Sigmoid colon (tissue), 7 donors: ENCODE measurements around the gene MYRIP. TPM values are rescaled to one million over a fixed set of nuclear protein-coding genes. Genes with fewer than 3 reads are reported as not detected.

ENCODE experiments used
- DNase-seq: peaks from one replicate; pipeline ENCODE4 v3.0.0-alpha.2; 2019
- H3K27ac ChIP-seq, 4 donors: fragments of 200-600 bp; sonication (generic); one replicate each; pipeline ENCODE4 v1.5.1; 2016 to 2019; ENCODE audit warnings: mild to moderate bottlenecking in 1 of 4
- H3K27me3 ChIP-seq, 3 donors: fragments of 200-600 bp; sonication (generic); one replicate each; pipeline ENCODE4 v1.5.1; 2019; ENCODE audit warnings: mild to moderate bottlenecking in 1 of 3
- H3K36me3 ChIP-seq, 4 donors: fragments of 200-600 bp; sonication (generic); one replicate each; pipeline ENCODE4 v1.5.1; 2016 to 2019
- H3K4me1 ChIP-seq, 4 donors: fragments of 200-600 bp; sonication (generic); one replicate each; pipeline ENCODE4 v1.5.1; 2017 to 2019
- H3K4me3 ChIP-seq, 4 donors: fragments of 200-600 bp; sonication (generic); one replicate each; pipeline ENCODE4 v1.5.1; 2017 to 2019; ENCODE audit warnings: mild to moderate bottlenecking in 2 of 4, moderate library complexity in 1 of 4
- H3K9me3 ChIP-seq, 4 donors: fragments of 200-600 bp in 3 of 4; sonication (generic) in 3 of 4; one replicate each; pipeline versions ENCODE4 v1.5.1 to v1.6.1; 2013 to 2019
- CTCF ChIP-seq, 4 experiments: fragments of 450-650 bp in 3 of 4; fragments of 200-600 bp in 1 of 4; IDR thresholded peaks; one replicate each; pipeline ENCODE4 v1.5.1; 2016 to 2019; ENCODE audit warnings: antibody characterized with exemption in 4 of 4, mild to moderate bottlenecking in 3 of 4, moderate library complexity in 2 of 4
- EP300 ChIP-seq, 4 donors: sonication (generic); formaldehyde crosslinking; IDR thresholded peaks; one replicate each; pipeline ENCODE4 v1.6.1; 2017; ENCODE audit warnings: antibody characterized with exemption in 4 of 4
- POLR2A ChIP-seq, 2 donors: fragments of 450-650 bp; IDR thresholded peaks; one replicate each; pipeline ENCODE4 v1.6.1; 2016; ENCODE audit warnings: antibody characterized with exemption in 2 of 2, mild to moderate bottlenecking in 2 of 2, moderate library complexity in 2 of 2
- POLR2AphosphoS5 ChIP-seq, 4 donors: sonication (generic); formaldehyde crosslinking; IDR thresholded peaks; one replicate each; pipeline ENCODE4 v1.6.1; 2017; ENCODE audit warnings: antibody characterized with exemption in 4 of 4
- WGBS, 2 donors: extraction: QIAGEN DNeasy Blood & Tissue Kit; methylation state at CpG; one replicate each; pipeline ENCODE4 v1.1.7; 2013; 5-methylcytosine and 5-hydroxymethylcytosine counted together
- intact Hi-C: fragments of 100-400 bp; cut with DNase I; formaldehyde crosslinking; loops from one replicate; pipeline ENCODE4 v1.15.1; 2023
- polyA plus RNA-seq, 3 donors: library from polyadenylated mRNA; stranded (reverse); fragments of 200-250 nt; gene quantifications; one replicate each; pipeline ENCODE4 v1.2.3, GENCODE V29; 2013
- total RNA-seq, 4 donors: library from RNA; depleted of rRNA; stranded (reverse); fragments of >200 nt; gene quantifications; one replicate each; pipeline ENCODE4 v1.1.0, GENCODE V29; 2016
- donor health status: healthy with polysubstance abuse.
- donor health status: Bipolar disorder and iron deficiency.
- donor health status: healthy.

MYRIP gene
- total and polyA plus RNA-seq, 7 donors: 2.2 to 5.5 (median 4.2) TPM

GRCh38 chr3:39781025-39781424, 28.4 kb upstream of the MYRIP start:
- Histone ChIP-seq H3K36me3 (no peaks in the 10 kb centered on the region), H3K4me3 (no peak overlapping the region), H3K4me1 (no peaks in the 10 kb centered on the region), H3K27ac (no peak overlapping the region), H3K27me3 (no peaks in the 10 kb centered on the region), H3K9me3 (no peaks in the 10 kb centered on the region)
- no peak for DNase-seq
- intact Hi-C loops: no loop called here
- TF ChIP-seq EP300 (IDR thresholded peaks at IDR 0.05) (no peak), POLR2AphosphoS5 (IDR thresholded peaks at IDR 0.05) (no peak), POLR2A (IDR thresholded peaks at IDR 0.05) (no peak), CTCF (IDR thresholded peaks at IDR 0.05) (no peak)
- WGBS, 2 donors: 77 to 84% methylated on average over 1 of the region's 1 CpG

- intact Hi-C loops: no loop called here
- no peak overlapping the region for H3K27ac ChIP-seq
- no peaks in the 10 kb centered on the region for H3K27me3 ChIP-seq
- no peak overlapping the region for H3K4me3 ChIP-seq
- TF ChIP-seq EP300 (IDR thresholded peaks at IDR 0.05): no peak
- TF ChIP-seq CTCF (IDR thresholded peaks at IDR 0.05): no peak
- TF ChIP-seq POLR2A (IDR thresholded peaks at IDR 0.05): no peak
- TF ChIP-seq POLR2AphosphoS5 (IDR thresholded peaks at IDR 0.05): no peak
- 50 to 94% methylated on average over 3 of the region's 3 CpGs for WGBS, 2 donors
- no peaks in the 10 kb centered on the region for H3K4me1 ChIP-seq
- no peaks in the 10 kb centered on the region for H3K36me3 ChIP-seq
- H3K9me3 ChIP-seq: no peaks in the 10 kb centered on the region
- DNase-seq: no peak
These were observed 27.8 kb upstream of the MYRIP start for GRCh38 chr3:39781632-39782031.

GRCh38 chr3:39783680-39784079, 25.7 kb upstream of the MYRIP start:
- WGBS, 2 donors: 71 to 76% methylated on average over 4 of the region's 4 CpGs
- no peak overlapping the region for H3K27ac ChIP-seq
- no peak overlapping the region for H3K4me3 ChIP-seq
- no peaks in the 10 kb centered on the region for H3K36me3 ChIP-seq
- DNase-seq: no peak
- intact Hi-C loops: no loop called here
- TF ChIP-seq CTCF (IDR thresholded peaks at IDR 0.05) (no peak), EP300 (IDR thresholded peaks at IDR 0.05) (no peak), POLR2AphosphoS5 (IDR thresholded peaks at IDR 0.05) (no peak), POLR2A (IDR thresholded peaks at IDR 0.05) (no peak)
- no peaks in the 10 kb centered on the region for H3K9me3 ChIP-seq
- H3K27me3 ChIP-seq: no peaks in the 10 kb centered on the region
- H3K4me1 ChIP-seq: no peaks in the 10 kb centered on the region

GRCh38 chr3:39784922-39785321, 24.5 kb upstream of the MYRIP start:
- Histone ChIP-seq H3K27me3 (no peaks in the 10 kb centered on the region), H3K4me1 (no peaks in the 10 kb centered on the region), H3K9me3 (no peaks in the 10 kb centered on the region), H3K4me3 (no peak overlapping the region), H3K36me3 (no peaks in the 10 kb centered on the region), H3K27ac (no peak overlapping the region)
- whole genome bisulfite sequencing, 2 donors: 91 to 94% methylated on average over 1 of the region's 1 CpG
- TF ChIP-seq CTCF (IDR thresholded peaks at IDR 0.05) (no peak), POLR2A (IDR thresholded peaks at IDR 0.05) (no peak), POLR2AphosphoS5 (IDR thresholded peaks at IDR 0.05) (no peak), EP300 (IDR thresholded peaks at IDR 0.05) (no peak)
- intact Hi-C loops: no loop called here
- DNase-seq: no peak

- intact Hi-C loops: no loop called here
- no peak overlapping the region for H3K4me3 ChIP-seq
- WGBS, 2 donors: 34 to 83% methylated on average over 3 of the region's 3 CpGs
- no peak for DNase-seq
- TF ChIP-seq CTCF (IDR thresholded peaks at IDR 0.05) (no peak), POLR2AphosphoS5 (IDR thresholded peaks at IDR 0.05) (no peak), POLR2A (IDR thresholded peaks at IDR 0.05) (no peak), EP300 (IDR thresholded peaks at IDR 0.05) (no peak)
- no peaks in the 10 kb centered on the region for H3K4me1 ChIP-seq
- no peaks in the 10 kb centered on the region for H3K36me3 ChIP-seq
- H3K9me3 ChIP-seq: no peaks in the 10 kb centered on the region
- no peaks in the 10 kb centered on the region for H3K27me3 ChIP-seq
- H3K27ac ChIP-seq: no peak overlapping the region
These were observed 21.1 kb upstream of the MYRIP start for GRCh38 chr3:39788128-39788883.
